ENCODE results near the gene PSMD11. TPM values are rescaled to one million over a fixed set of nuclear protein-coding genes. Genes with fewer than 3 reads are reported as not detected.
A peak's percentile ranks its signal among the peaks of the same experiment; 100 is the strongest.

Gene PSMD11
- total RNA-seq, 1 experiment from 2014 or later, result 138 TPM

GRCh38 chr17:32498391-32498790 lies 54.1 kb downstream of the PSMD11 start:
- in situ Hi-C loops (cut with HindIII; ENCODE audit: low pct_unique_long_range_greater_than_20kb, low sequenced_read_pairs), result no loop called here
- no peak for DNase-seq (ENCODE audit: low read depth)

- in situ Hi-C loops (cut with HindIII; ENCODE audit: low pct_unique_long_range_greater_than_20kb, low sequenced_read_pairs), result no loop called here
- no peak for DNase-seq (ENCODE audit: low read depth)
Measured at GRCh38 chr17:32502013-32502412, 57.7 kb downstream of the PSMD11 start.

GRCh38 chr17:32502710-32503109 lies 58.4 kb downstream of the PSMD11 start:
- no peak for DNase-seq (ENCODE audit: low read depth)
- in situ Hi-C loops (cut with HindIII; ENCODE audit: low pct_unique_long_range_greater_than_20kb, low sequenced_read_pairs), result no loop called here

GRCh38 chr17:32503251-32504165 lies 59.2 kb downstream of the PSMD11 start:
- DNase-seq (ENCODE audit: low read depth), result no peak
- in situ Hi-C loops (cut with HindIII; ENCODE audit: low pct_unique_long_range_greater_than_20kb, low sequenced_read_pairs), result no loop called here

- in situ Hi-C loops (cut with HindIII; ENCODE audit: low pct_unique_long_range_greater_than_20kb, low sequenced_read_pairs), result no loop called here
Measured at GRCh38 chr17:32504166-32504990, 60.1 kb downstream of the PSMD11 start.

GRCh38 chr17:32508926-32509325 lies 64.6 kb downstream of the PSMD11 start:
- in situ Hi-C loops (cut with HindIII; ENCODE audit: low pct_unique_long_range_greater_than_20kb, low sequenced_read_pairs), result no loop called here
- no peak for DNase-seq (ENCODE audit: low read depth)

More at GRCh38 chr17:32504166-32504990, 60.1 kb downstream of the PSMD11 start:
- DNase-seq (ENCODE audit: low read depth), result no peak

- in situ Hi-C loops (cut with HindIII; ENCODE audit: low pct_unique_long_range_greater_than_20kb, low sequenced_read_pairs), result no loop called here
- no peak for DNase-seq (ENCODE audit: low read depth)
Measured at GRCh38 chr17:32510466-32510865, 66.2 kb downstream of the PSMD11 start.

GRCh38 chr17:32512328-32512727 lies 68.0 kb downstream of the PSMD11 start:
- in situ Hi-C loops (cut with HindIII; ENCODE audit: low pct_unique_long_range_greater_than_20kb, low sequenced_read_pairs), result no loop called here
- DNase-seq (ENCODE audit: low read depth), result no peak

GRCh38 chr17:32513579-32513978 lies 69.3 kb downstream of the PSMD11 start:
- DNase-seq (ENCODE audit: low read depth), result no peak
- in situ Hi-C loops (cut with HindIII; ENCODE audit: low pct_unique_long_range_greater_than_20kb, low sequenced_read_pairs), result no loop called here

GRCh38 chr17:32514606-32515005 lies 70.3 kb downstream of the PSMD11 start:
- in situ Hi-C loops (cut with HindIII; ENCODE audit: low pct_unique_long_range_greater_than_20kb, low sequenced_read_pairs), result no loop called here
- no peak for DNase-seq (ENCODE audit: low read depth)

GRCh38 chr17:32515677-32516383 lies 71.5 kb downstream of the PSMD11 start:
- no peak for DNase-seq (ENCODE audit: low read depth)
- in situ Hi-C loops (cut with HindIII; ENCODE audit: low pct_unique_long_range_greater_than_20kb, low sequenced_read_pairs), result no loop called here

GRCh38 chr17:32516450-32516849 lies 72.1 kb downstream of the PSMD11 start:
- in situ Hi-C loops (cut with HindIII; ENCODE audit: low pct_unique_long_range_greater_than_20kb, low sequenced_read_pairs), result no loop called here
- DNase-seq (ENCODE audit: low read depth), result no peak

GRCh38 chr17:32516940-32517701 lies 72.8 kb downstream of the PSMD11 start:
- no peak for DNase-seq (ENCODE audit: low read depth)
- in situ Hi-C loops (cut with HindIII; ENCODE audit: low pct_unique_long_range_greater_than_20kb, low sequenced_read_pairs), result no loop called here

- no peak for DNase-seq (ENCODE audit: low read depth)
Measured at GRCh38 chr17:32517982-32518381, 73.7 kb downstream of the PSMD11 start.

GRCh38 chr17:32518646-32519227 lies 74.4 kb downstream of the PSMD11 start:
- DNase-seq (ENCODE audit: low read depth), result no peak
- in situ Hi-C loops (cut with HindIII; ENCODE audit: low pct_unique_long_range_greater_than_20kb, low sequenced_read_pairs), result no loop called here

More at GRCh38 chr17:32517982-32518381, 73.7 kb downstream of the PSMD11 start:
- in situ Hi-C loops (cut with HindIII; ENCODE audit: low pct_unique_long_range_greater_than_20kb, low sequenced_read_pairs), result no loop called here

GRCh38 chr17:32519228-32520103 lies 75.2 kb downstream of the PSMD11 start:
- in situ Hi-C loops (cut with HindIII; ENCODE audit: low pct_unique_long_range_greater_than_20kb, low sequenced_read_pairs), result no loop called here

More at GRCh38 chr17:32519228-32520103, 75.2 kb downstream of the PSMD11 start:
- DNase-seq (ENCODE audit: low read depth), result peak; percentile 23
